ENCODE measurements around the gene HTR1E. TPM values are rescaled to one million over a fixed set of nuclear protein-coding genes. Genes with fewer than 3 reads are reported as not detected.

The HTR1E gene
- total RNA-seq, 1 donor from 2014 or later = not detected

GRCh38 chr6:87053312-87053711, 116.0 kb downstream of the HTR1E start:
- no peak overlapping the region for H3K4me3 ChIP-seq (ENCODE audit: low read depth, low read length)
- no peaks in the 10 kb centered on the region for H3K27me3 ChIP-seq (ENCODE audit: control insufficient read depth, insufficient read depth, low read length)
- FAIRE-seq (no peak), DNase-seq (ENCODE audit: low read depth) (no peak)
- TF ChIP-seq CTCF (IDR thresholded peaks at IDR 0.05; ENCODE audit: insufficient read depth, low read length, severe bottlenecking) = no peak
- no peaks in the 10 kb centered on the region for H3K36me3 ChIP-seq (ENCODE audit: control insufficient read depth, insufficient read depth, low read length)

- no peaks in the 10 kb centered on the region for H3K27me3 ChIP-seq (ENCODE audit: control insufficient read depth, insufficient read depth, low read length)
- no peak for TF ChIP-seq CTCF (IDR thresholded peaks at IDR 0.05; ENCODE audit: insufficient read depth, low read length, severe bottlenecking)
- FAIRE-seq (no peak), DNase-seq (ENCODE audit: low read depth) (no peak)
- H3K36me3 ChIP-seq (ENCODE audit: control insufficient read depth, insufficient read depth, low read length) = no peaks in the 10 kb centered on the region
- no peak overlapping the region for H3K4me3 ChIP-seq (ENCODE audit: low read depth, low read length)
These were observed 117.0 kb downstream of the HTR1E start for GRCh38 chr6:87054143-87054833.

- TF ChIP-seq CTCF (IDR thresholded peaks at IDR 0.05; ENCODE audit: insufficient read depth, low read length, severe bottlenecking) = no peak
These were observed 122.6 kb downstream of the HTR1E start for GRCh38 chr6:87059943-87060342.

GRCh38 chr6:87065117-87065516, 127.8 kb downstream of the HTR1E start:
- H3K36me3 ChIP-seq (ENCODE audit: control insufficient read depth, insufficient read depth, low read length) = no peaks in the 10 kb centered on the region
- TF ChIP-seq CTCF (IDR thresholded peaks at IDR 0.05; ENCODE audit: insufficient read depth, low read length, severe bottlenecking) = no peak
- H3K4me3 ChIP-seq (ENCODE audit: low read depth, low read length) = no peak overlapping the region
- DNase-seq (ENCODE audit: low read depth) (no peak), FAIRE-seq (no peak)
- H3K27me3 ChIP-seq (ENCODE audit: control insufficient read depth, insufficient read depth, low read length) = no peaks in the 10 kb centered on the region

More at GRCh38 chr6:87059943-87060342, 122.6 kb downstream of the HTR1E start:
- Histone ChIP-seq H3K27me3 (ENCODE audit: control insufficient read depth, insufficient read depth, low read length) (no peaks in the 10 kb centered on the region), H3K4me3 (ENCODE audit: low read depth, low read length) (no peak overlapping the region), H3K36me3 (ENCODE audit: control insufficient read depth, insufficient read depth, low read length) (no peaks in the 10 kb centered on the region)
- DNase-seq (ENCODE audit: low read depth) (no peak), FAIRE-seq (no peak)

Other genes with a start within 250 kb of the HTR1E start
- gene CGA, start 157.6 kb downstream of the HTR1E start, total RNA-seq = not detected in 2 replicates
- gene ZNF292, start 218.0 kb downstream of the HTR1E start, total RNA-seq = 24.2 and 28.2 TPM in 2 replicates